ENCODE data around the gene DNHD1.

The DNHD1 gene

GRCh38 chr11:6486256-6486655 is 10.8 kb upstream of the DNHD1 start:
- H3K4me3 ChIP-seq (ENCODE audit: low read length): no peak overlapping the region
- TF ChIP-seq, protein P1, sequence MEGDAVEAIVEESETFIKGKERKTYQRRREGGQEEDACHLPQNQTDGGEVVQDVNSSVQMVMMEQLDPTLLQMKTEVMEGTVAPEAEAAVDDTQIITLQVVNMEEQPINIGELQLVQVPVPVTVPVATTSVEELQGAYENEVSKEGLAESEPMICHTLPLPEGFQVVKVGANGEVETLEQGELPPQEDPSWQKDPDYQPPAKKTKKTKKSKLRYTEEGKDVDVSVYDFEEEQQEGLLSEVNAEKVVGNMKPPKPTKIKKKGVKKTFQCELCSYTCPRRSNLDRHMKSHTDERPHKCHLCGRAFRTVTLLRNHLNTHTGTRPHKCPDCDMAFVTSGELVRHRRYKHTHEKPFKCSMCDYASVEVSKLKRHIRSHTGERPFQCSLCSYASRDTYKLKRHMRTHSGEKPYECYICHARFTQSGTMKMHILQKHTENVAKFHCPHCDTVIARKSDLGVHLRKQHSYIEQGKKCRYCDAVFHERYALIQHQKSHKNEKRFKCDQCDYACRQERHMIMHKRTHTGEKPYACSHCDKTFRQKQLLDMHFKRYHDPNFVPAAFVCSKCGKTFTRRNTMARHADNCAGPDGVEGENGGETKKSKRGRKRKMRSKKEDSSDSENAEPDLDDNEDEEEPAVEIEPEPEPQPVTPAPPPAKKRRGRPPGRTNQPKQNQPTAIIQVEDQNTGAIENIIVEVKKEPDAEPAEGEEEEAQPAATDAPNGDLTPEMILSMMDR (IDR thresholded peaks at IDR 0.05; ENCODE audit: insufficient read depth, low read depth, low read length, missing control alignments): no peak
- no peak for DNase-seq (ENCODE audit: low read depth)

- no peak overlapping the region for H3K4me3 ChIP-seq (ENCODE audit: low read length)
- no peak for DNase-seq (ENCODE audit: low read depth)
- TF ChIP-seq, protein P1 (IDR thresholded peaks at IDR 0.05; ENCODE audit: insufficient read depth, low read depth, low read length, missing control alignments): no peak
These were observed 10.1 kb upstream of the DNHD1 start for GRCh38 chr11:6486938-6487337.

DNA sequence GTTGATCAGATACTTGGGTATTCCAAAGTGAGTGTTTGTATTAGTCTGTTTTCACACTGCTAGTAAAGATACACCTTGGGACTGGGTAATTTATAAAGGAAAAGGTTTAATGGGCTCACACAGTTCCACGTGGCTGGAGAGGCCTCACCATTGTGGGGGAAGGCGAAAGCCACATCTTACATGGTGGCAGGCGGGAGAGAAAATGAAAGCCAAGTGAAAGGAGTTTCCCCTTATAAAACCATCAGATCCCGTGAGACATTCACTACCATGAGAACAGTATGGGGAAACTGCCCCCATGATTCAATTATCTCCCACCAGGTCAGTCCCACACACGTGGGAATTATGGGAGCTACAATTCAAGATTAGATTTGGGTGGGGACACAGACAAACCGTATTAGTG is 8.7 kb upstream of the DNHD1 start:
- no peak for DNase-seq (ENCODE audit: low read depth)
- TF ChIP-seq, protein P1 (IDR thresholded peaks at IDR 0.05; ENCODE audit: insufficient read depth, low read depth, low read length, missing control alignments): no peak
- no peak overlapping the region for H3K4me3 ChIP-seq (ENCODE audit: low read length)

DNA sequence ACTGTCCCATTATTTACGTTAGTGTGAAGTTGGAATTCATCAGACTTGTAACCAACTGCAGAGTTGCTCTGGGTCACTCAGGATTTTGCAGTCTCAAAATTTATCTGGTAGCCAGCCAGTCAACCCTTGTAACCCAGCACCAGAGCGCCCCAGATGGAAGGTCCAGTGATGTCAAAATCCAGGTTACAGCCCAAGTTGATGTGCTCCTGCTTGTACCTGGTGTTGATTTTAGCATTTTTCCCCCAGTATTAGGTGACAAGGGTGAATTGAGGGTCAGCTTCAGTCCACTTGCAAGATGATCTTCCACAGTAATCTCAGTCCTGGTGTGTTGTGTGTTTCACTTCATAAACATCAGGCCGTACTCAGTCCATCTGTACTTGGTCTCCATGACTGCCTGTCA is 8.3 kb upstream of the DNHD1 start:
- no peak for DNase-seq (ENCODE audit: low read depth)
- TF ChIP-seq, protein P1 (IDR thresholded peaks at IDR 0.05; ENCODE audit: insufficient read depth, low read depth, low read length, missing control alignments): no peak

GRCh38 chr11:6489306-6489705 is 7.8 kb upstream of the DNHD1 start:
- TF ChIP-seq, protein P1 (IDR thresholded peaks at IDR 0.05; ENCODE audit: insufficient read depth, low read depth, low read length, missing control alignments): no peak
- no peak overlapping the region for H3K4me3 ChIP-seq (ENCODE audit: low read length)
- DNase-seq (ENCODE audit: low read depth): no peak

More for the DNA sequence above, 8.3 kb upstream of the DNHD1 start:
- no peak overlapping the region for H3K4me3 ChIP-seq (ENCODE audit: low read length)

- DNase-seq (ENCODE audit: low read depth): no peak
- H3K4me3 ChIP-seq (ENCODE audit: low read length): no peak overlapping the region
- TF ChIP-seq, protein P1 (IDR thresholded peaks at IDR 0.05; ENCODE audit: insufficient read depth, low read depth, low read length, missing control alignments): no peak
These were observed 1.0 kb downstream of the DNHD1 start for GRCh38 chr11:6498121-6498520.

GRCh38 chr11:6498544-6498943 is 1.5 kb downstream of the DNHD1 start:
- DNase-seq (ENCODE audit: low read depth): no peak
- no peak overlapping the region for H3K4me3 ChIP-seq (ENCODE audit: low read length)
- TF ChIP-seq, protein P1 (IDR thresholded peaks at IDR 0.05; ENCODE audit: insufficient read depth, low read depth, low read length, missing control alignments): no peak

Measured in epithelial cell of esophagus (primary cell).